OCI-LY1 (cell line): ENCODE results near the gene LRP8.
A peak's percentile ranks its signal among the peaks of the same experiment; 100 is the strongest.

Experiments
- H2AFZ ChIP-seq: fragments of 200-600 bp; sonication (generic), shearing (Covaris generic); 2 replicates; pipeline ENCODE4 v1.6.0; 2014; ENCODE audit warnings: antibody characterized with exemption, mild to moderate bottlenecking, low read length
- H3F3A ChIP-seq: fragments of 200-600 bp; sonication (generic), shearing (Covaris generic); 2 replicates; pipeline ENCODE4 v1.6.0; 2014; ENCODE audit warnings: mild to moderate bottlenecking, antibody characterized with exemption, low read length, moderate library complexity; ENCODE audit not compliant: insufficient read depth
- H3K27ac ChIP-seq: fragments of 200-600 bp; sonication (generic); 2 replicates; pipeline ENCODE4 v1.5.1; 2014; ENCODE audit warnings: low read length, mixed run types, mild to moderate bottlenecking, low read depth; ENCODE audit not compliant: poor library complexity, severe bottlenecking
- H3K27me3 ChIP-seq: fragments of 200-600 bp; sonication (generic); 2 replicates; pipeline ENCODE4 v1.6.0; 2014; ENCODE audit warnings: antibody characterized with exemption, mild to moderate bottlenecking, low read length, moderate library complexity; ENCODE audit not compliant: insufficient read depth
- H3K36me3 ChIP-seq: fragments of 200-600 bp; sonication (generic); 2 replicates; pipeline ENCODE4 v1.6.1; 2014; ENCODE audit warnings: mild to moderate bottlenecking, antibody characterized with exemption, low read length, moderate library complexity, mixed read lengths; ENCODE audit not compliant: insufficient read depth
- H3K4me1 ChIP-seq: fragments of 200-600 bp; sonication (generic); 2 replicates; pipeline ENCODE4 v1.5.1; 2014; ENCODE audit warnings: mild to moderate bottlenecking, low read length, moderate library complexity; ENCODE audit not compliant: insufficient read depth, severe bottlenecking
- H3K4me2 ChIP-seq: fragments of 200-600 bp; sonication (generic), shearing (Covaris generic); 2 replicates; pipeline ENCODE4 v1.6.1; 2014; ENCODE audit warnings: low read length
- H3K4me3 ChIP-seq: fragments of 200-600 bp; sonication (generic); 2 replicates; pipeline ENCODE4 v1.5.1; 2014; ENCODE audit warnings: low read length, low read depth, mild to moderate bottlenecking, mixed read lengths; ENCODE audit not compliant: poor library complexity, severe bottlenecking
- H3K79me2 ChIP-seq: fragments of 200-600 bp; shearing (Covaris generic); 2 replicates; pipeline ENCODE4 v1.6.1; 2016; ENCODE audit warnings: mixed run types, low read length, mixed read lengths; ENCODE audit not compliant: insufficient read depth
- H3K9ac ChIP-seq: fragments of 200-600 bp; sonication (generic), shearing (Covaris generic); 2 replicates; pipeline ENCODE4 v1.6.1; 2014; ENCODE audit warnings: mild to moderate bottlenecking, low read length, mixed read lengths
- H3K9me2 ChIP-seq: fragments of 200-600 bp; sonication (generic), shearing (Covaris generic); 2 replicates; pipeline ENCODE4 v1.6.1; 2014; ENCODE audit warnings: low read depth, mild to moderate bottlenecking, low read length, mixed read lengths
- H3K9me3 ChIP-seq: fragments of 200-600 bp; shearing (Covaris generic); 2 replicates; pipeline ENCODE4 v1.6.1; 2014; ENCODE audit warnings: low read length, mixed read lengths
- H4K20me1 ChIP-seq: fragments of 200-600 bp; sonication (generic), shearing (Covaris generic); 2 replicates; pipeline ENCODE4 v1.6.0; 2016; ENCODE audit warnings: mild to moderate bottlenecking, low read length; ENCODE audit not compliant: insufficient read depth
- EZH2 ChIP-seq: fragments of 200-600 bp; sonication (generic), shearing (Covaris generic); IDR thresholded peaks from 2 replicates; pipeline ENCODE4 v1.8.0; 2017; ENCODE audit warnings: borderline replicate concordance, mixed run types, mild to moderate bottlenecking, antibody characterized with exemption, low read length, moderate library complexity, mixed read lengths
- TF ChIP-seq, protein P1 (sequence below): fragments of 200-600 bp; sonication (generic), shearing (Covaris generic); IDR thresholded peaks from 2 replicates; pipeline ENCODE4 v1.5.1; 2017; ENCODE audit warnings: mild to moderate bottlenecking, antibody characterized with exemption, low read length, moderate library complexity, mixed read lengths

Gene LRP8

DNA sequence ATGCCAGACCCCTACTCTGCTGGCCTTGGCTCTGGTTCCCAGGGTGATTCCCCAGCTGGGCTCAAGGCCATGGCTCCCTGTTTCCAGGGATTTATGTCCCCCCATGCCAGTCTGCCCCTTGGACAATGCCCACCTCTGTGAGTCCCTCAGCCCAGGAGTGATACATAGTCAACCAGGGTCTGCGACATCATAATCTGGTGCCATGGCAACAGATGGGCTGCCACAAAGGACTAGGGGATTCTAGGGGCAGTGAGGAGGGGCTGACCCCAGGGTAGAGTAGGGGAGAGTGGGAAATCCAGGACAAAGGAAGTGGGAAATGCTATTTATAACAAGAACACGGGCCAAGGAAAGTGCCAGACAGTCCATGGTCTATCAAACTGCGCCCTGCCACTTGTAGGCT lies 33.8 kb downstream of the LRP8 start:
- Histone ChIP-seq H3K4me2 (no peak overlapping the region), H3K9me2 (no peaks in the 10 kb centered on the region), H3K9me3 (no peaks in the 10 kb centered on the region), H3K79me2 (peaks cover 8% of the 10 kb centered on the region; the same call in 1 of the 2 replicates), H3K9ac (no peak overlapping the region), H3K36me3 (peaks cover 38% of the 10 kb centered on the region), H4K20me1 (no peaks in the 10 kb centered on the region), H3K4me3 (no peak overlapping the region), H3K27me3 (no peaks in the 10 kb centered on the region), H2AFZ (no peak overlapping the region), H3K4me1 (peaks cover 26% of the 10 kb centered on the region), H3F3A (no peaks in the 10 kb centered on the region), H3K27ac (no peak overlapping the region)
- TF ChIP-seq, protein P1, sequence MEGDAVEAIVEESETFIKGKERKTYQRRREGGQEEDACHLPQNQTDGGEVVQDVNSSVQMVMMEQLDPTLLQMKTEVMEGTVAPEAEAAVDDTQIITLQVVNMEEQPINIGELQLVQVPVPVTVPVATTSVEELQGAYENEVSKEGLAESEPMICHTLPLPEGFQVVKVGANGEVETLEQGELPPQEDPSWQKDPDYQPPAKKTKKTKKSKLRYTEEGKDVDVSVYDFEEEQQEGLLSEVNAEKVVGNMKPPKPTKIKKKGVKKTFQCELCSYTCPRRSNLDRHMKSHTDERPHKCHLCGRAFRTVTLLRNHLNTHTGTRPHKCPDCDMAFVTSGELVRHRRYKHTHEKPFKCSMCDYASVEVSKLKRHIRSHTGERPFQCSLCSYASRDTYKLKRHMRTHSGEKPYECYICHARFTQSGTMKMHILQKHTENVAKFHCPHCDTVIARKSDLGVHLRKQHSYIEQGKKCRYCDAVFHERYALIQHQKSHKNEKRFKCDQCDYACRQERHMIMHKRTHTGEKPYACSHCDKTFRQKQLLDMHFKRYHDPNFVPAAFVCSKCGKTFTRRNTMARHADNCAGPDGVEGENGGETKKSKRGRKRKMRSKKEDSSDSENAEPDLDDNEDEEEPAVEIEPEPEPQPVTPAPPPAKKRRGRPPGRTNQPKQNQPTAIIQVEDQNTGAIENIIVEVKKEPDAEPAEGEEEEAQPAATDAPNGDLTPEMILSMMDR: no peak
- no peak for TF ChIP-seq EZH2

- Histone ChIP-seq H3F3A (no peaks in the 10 kb centered on the region), H3K9me2 (no peaks in the 10 kb centered on the region), H3K79me2 (0 out of 2 replicates have a peak, but pooled peaks cover 8% of the 10 kb centered on the region), H3K4me1 (peaks cover 26% of the 10 kb centered on the region), H3K27ac (peak overlapping the region; percentile 69), H3K9ac (no peak overlapping the region; the same call in 1 of the 2 replicates), H4K20me1 (no peaks in the 10 kb centered on the region), H3K9me3 (no peaks in the 10 kb centered on the region), H2AFZ (no peak overlapping the region), H3K27me3 (no peaks in the 10 kb centered on the region), H3K36me3 (peaks cover 47% of the 10 kb centered on the region), H3K4me3 (no peak overlapping the region), H3K4me2 (no peak overlapping the region)
- no peak for TF ChIP-seq EZH2
- TF ChIP-seq, protein P1: no peak
These were observed 34.7 kb downstream of the LRP8 start for GRCh38 chr1:53293123-53293522.

- Histone ChIP-seq H3K27me3 (no peaks in the 10 kb centered on the region), H3K9me3 (no peaks in the 10 kb centered on the region), H3K4me1 (peaks cover 26% of the 10 kb centered on the region), H3K9me2 (no peaks in the 10 kb centered on the region), H3K79me2 (0 out of 2 replicates have a peak, but pooled peaks cover 8% of the 10 kb centered on the region), H4K20me1 (no peaks in the 10 kb centered on the region), H3F3A (no peaks in the 10 kb centered on the region), H3K4me3 (no peak overlapping the region), H3K36me3 (peaks cover 49% of the 10 kb centered on the region), H2AFZ (no peak overlapping the region), H3K9ac (no peak overlapping the region; the same call in 1 of the 2 replicates), H3K4me2 (no peak overlapping the region), H3K27ac (peak overlapping the region; percentile 69)
- no peak for TF ChIP-seq EZH2
These were observed 35.2 kb downstream of the LRP8 start for GRCh38 chr1:53292690-53293089.

DNA sequence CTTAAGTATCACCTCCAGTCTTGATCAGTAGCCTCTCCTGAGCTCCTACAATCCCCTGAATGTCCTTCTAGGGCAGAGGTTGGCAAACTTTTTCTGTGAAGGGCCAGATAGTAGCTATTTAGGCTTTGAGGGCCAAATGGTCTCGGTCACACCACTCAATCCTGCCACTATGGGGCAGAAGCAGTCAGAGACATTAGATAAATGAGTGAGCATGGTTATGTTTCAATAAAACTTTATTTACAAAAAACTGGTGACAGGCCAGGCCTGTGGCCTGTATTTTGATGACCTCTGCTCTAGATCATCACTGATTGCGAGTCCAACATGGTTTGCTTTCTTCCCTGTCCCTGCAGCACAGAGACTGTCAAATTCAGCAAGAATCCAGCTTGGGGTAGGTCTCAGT lies 36.3 kb downstream of the LRP8 start:
- Histone ChIP-seq H3K9me2 (no peaks in the 10 kb centered on the region), H2AFZ (no peak overlapping the region), H3K9ac (no peak overlapping the region), H3K4me3 (no peak overlapping the region), H3K27me3 (no peaks in the 10 kb centered on the region), H4K20me1 (no peaks in the 10 kb centered on the region), H3K79me2 (no peaks in the 10 kb centered on the region), H3K4me2 (no peak overlapping the region), H3F3A (no peaks in the 10 kb centered on the region), H3K27ac (no peak overlapping the region), H3K9me3 (no peaks in the 10 kb centered on the region), H3K36me3 (peaks cover 60% of the 10 kb centered on the region), H3K4me1 (peaks cover 19% of the 10 kb centered on the region)
- TF ChIP-seq, protein P1: 0 out of 2 replicates have a peak, but pooled peaks have one; percentile 21
- TF ChIP-seq EZH2: no peak
